Prostate gland (tissue), 2 donors: ENCODE results near the gene ACAD11.

ENCODE experiments used
- CTCF ChIP-seq, 4 experiments: fragments of 200-600 bp in 2 of 4; fragments of 450-650 bp in 2 of 4; sonication (generic) in 2 of 4; IDR thresholded peaks; 1 replicate in 3 of 4; 2 replicates in 1 of 4; pipeline ENCODE4 v1.5.1; 2016 to 2019; ENCODE audit warnings: antibody characterized with exemption in 4 of 4, mild to moderate bottlenecking in 2 of 4, moderate library complexity in 2 of 4
- POLR2A ChIP-seq: fragments of 450-650 bp; IDR thresholded peaks from one replicate; pipeline ENCODE4 v1.6.1; 2016; ENCODE audit warnings: antibody characterized with exemption, mild to moderate bottlenecking

GRCh38 chr3:132625613-132626012 is 34.0 kb downstream of the ACAD11 start:
- TF ChIP-seq POLR2A: no peak
- TF ChIP-seq CTCF (IDR thresholded peaks at IDR 0.05): no peak
